Measurements from ENCODE around the gene DNM1. TPM values are rescaled to one million over a fixed set of nuclear protein-coding genes. Genes with fewer than 3 reads are reported as not detected.

Gene DNM1
- total RNA-seq, 1 experiment from 2014 or later: 5.0 TPM

DNA sequence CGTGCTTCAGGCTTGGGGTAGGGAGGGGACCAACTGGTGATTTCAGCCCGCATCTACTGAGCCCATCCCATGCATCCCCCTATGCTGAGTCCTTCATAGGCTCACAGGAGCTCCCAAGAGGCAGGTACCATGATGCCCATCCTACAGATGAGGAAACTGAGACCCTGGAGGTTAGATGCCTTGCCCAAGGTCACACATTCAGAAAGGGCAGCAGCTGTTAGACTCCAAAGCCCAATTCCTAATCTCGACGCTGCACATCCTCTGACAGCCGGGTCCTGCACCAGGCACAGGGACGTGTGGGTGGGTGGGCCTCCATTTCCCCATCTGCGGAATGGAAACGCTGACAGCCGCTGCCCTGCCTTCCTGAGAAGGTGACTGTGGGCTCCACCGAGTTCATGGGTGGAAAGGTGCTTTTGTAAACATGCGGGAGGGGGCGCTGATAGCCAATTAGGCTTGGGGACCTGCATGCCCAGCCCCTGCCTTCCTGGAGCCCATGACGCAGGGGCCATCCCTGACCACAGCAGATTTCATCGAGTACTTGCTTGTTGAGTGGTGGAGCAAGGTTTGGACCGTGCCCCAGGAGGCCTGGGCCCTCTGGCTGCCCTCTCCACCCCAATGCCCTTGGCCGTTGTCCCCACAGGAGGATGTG lies 2.2 kb downstream of the DNM1 start:
- no peaks in the 10 kb centered on the region for H3K9me3 ChIP-seq (ENCODE audit: low read length)
- H3K36me3 ChIP-seq (ENCODE audit: insufficient read depth, low read length): no peaks in the 10 kb centered on the region
- H3K27me3 ChIP-seq (ENCODE audit: low read length): no peaks in the 10 kb centered on the region
- no peak overlapping the region for H3K4me3 ChIP-seq (ENCODE audit: low read length)
- no peak overlapping the region for H2AFZ ChIP-seq (ENCODE audit: low read length)
- H3K27ac ChIP-seq (ENCODE audit: low read length): no peak overlapping the region
- peaks cover 9% of the 10 kb centered on the region for H3K4me1 ChIP-seq (ENCODE audit: low read length)
- H3K4me2 ChIP-seq (ENCODE audit: low read depth, low read length, poor library complexity, severe bottlenecking): no peak overlapping the region
- no peak overlapping the region for H3K9ac ChIP-seq (ENCODE audit: low read length)
- H4K20me1 ChIP-seq (ENCODE audit: insufficient read depth, low read depth, low read length): no peaks in the 10 kb centered on the region
- no peak for DNase-seq
- no peaks in the 10 kb centered on the region for H3K9me2 ChIP-seq (replicated peaks; ENCODE audit: insufficient read depth, low read length)
- H3K79me2 ChIP-seq (ENCODE audit: low read length): no peaks in the 10 kb centered on the region

DNA sequence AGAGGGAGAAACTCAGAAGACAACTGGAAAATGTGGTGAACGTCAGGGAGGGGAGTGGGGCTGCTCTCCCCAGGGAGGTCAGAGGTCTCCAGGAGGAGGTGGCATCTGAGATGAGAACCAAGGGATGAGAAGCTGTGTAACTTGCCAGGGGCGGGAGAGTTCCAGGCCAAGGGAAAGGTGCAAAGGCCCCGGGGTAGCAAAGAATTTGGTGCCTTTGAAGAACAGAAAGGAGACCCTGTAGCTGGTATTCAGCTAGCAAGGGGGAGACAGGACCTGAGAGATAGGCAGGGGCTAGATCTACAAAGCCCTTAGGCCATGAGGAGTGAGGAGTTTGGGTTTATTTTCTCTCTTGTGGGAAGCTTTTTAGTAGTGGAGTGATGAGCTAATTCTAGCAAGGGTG lies 3.3 kb downstream of the DNM1 start:
- H3K9me2 ChIP-seq (replicated peaks; ENCODE audit: insufficient read depth, low read length): no peaks in the 10 kb centered on the region
- no peak overlapping the region for H3K4me2 ChIP-seq (ENCODE audit: low read depth, low read length, poor library complexity, severe bottlenecking)
- no peaks in the 10 kb centered on the region for H4K20me1 ChIP-seq (ENCODE audit: insufficient read depth, low read depth, low read length)
- no peak overlapping the region for H3K27ac ChIP-seq (ENCODE audit: low read length)
- no peak overlapping the region for H2AFZ ChIP-seq (ENCODE audit: low read length)
- H3K4me3 ChIP-seq (ENCODE audit: low read length): no peak overlapping the region
- H3K9ac ChIP-seq (ENCODE audit: low read length): no peak overlapping the region
- no peaks in the 10 kb centered on the region for H3K27me3 ChIP-seq (ENCODE audit: low read length)
- no peaks in the 10 kb centered on the region for H3K36me3 ChIP-seq (ENCODE audit: insufficient read depth, low read length)
- H3K9me3 ChIP-seq (ENCODE audit: low read length): no peaks in the 10 kb centered on the region
- H3K79me2 ChIP-seq (ENCODE audit: low read length): no peaks in the 10 kb centered on the region
- peaks cover 9% of the 10 kb centered on the region for H3K4me1 ChIP-seq (ENCODE audit: low read length)
- no peak for DNase-seq

DNA sequence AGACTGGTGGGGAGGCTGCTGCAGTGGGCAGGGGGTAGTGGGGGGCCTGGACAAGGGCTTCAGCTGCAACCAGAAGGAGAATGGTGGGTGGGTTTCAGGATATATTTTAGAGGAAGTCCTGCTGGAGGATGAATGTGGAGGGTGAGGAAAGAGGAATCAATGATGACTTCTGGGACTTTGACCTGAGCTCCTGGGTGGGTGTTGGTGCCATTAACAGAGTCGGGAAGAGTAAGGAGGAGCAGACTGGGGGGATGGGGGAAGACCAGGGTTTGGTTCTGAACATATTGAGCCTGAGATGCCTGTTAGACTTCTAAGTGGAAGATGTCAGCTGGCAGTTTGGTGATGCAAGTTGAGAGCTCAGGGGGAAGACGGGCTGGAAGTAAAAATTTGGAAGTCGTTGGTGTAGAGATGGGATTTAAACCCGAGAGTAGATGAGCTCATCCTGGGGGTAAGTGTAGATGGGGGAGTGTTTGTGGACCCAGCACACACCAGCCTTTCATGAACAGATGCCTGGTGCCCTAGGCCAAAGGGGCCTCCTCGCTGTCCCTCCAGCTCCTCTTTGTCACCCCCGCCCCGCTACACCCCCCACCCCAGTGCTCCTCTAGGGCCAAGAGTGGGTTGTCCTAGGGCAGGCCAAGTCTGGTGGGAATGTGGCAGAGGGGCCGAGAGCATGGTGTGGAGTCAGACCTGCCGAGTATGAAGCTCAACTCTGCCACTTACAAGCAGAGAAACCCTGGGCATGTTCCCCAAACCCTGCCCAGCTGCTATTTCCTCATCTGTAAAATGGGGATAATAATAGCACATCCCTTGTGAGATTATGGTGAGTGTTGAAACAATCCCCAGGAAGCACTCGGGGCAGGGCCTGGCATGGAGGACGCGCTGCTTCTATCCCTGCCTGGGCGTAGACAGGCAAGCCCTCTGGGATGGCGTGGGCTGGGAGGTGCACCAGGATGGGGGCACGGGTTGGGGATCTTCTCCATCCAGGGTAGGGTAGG lies 4.0 kb downstream of the DNM1 start:
- no peak overlapping the region for H3K9ac ChIP-seq (ENCODE audit: low read length)
- H3K4me3 ChIP-seq (ENCODE audit: low read length): no peak overlapping the region
- no peaks in the 10 kb centered on the region for H3K9me3 ChIP-seq (ENCODE audit: low read length)
- no peaks in the 10 kb centered on the region for H3K9me2 ChIP-seq (replicated peaks; ENCODE audit: insufficient read depth, low read length)
- no peak overlapping the region for H3K4me2 ChIP-seq (ENCODE audit: low read depth, low read length, poor library complexity, severe bottlenecking)
- no peaks in the 10 kb centered on the region for H3K27me3 ChIP-seq (ENCODE audit: low read length)
- H4K20me1 ChIP-seq (ENCODE audit: insufficient read depth, low read depth, low read length): no peaks in the 10 kb centered on the region
- H3K4me1 ChIP-seq (ENCODE audit: low read length): peaks cover 9% of the 10 kb centered on the region
- no peaks in the 10 kb centered on the region for H3K36me3 ChIP-seq (ENCODE audit: insufficient read depth, low read length)
- DNase-seq: no peak
- H3K27ac ChIP-seq (ENCODE audit: low read length): no peak overlapping the region
- no peaks in the 10 kb centered on the region for H3K79me2 ChIP-seq (ENCODE audit: low read length)
- H2AFZ ChIP-seq (ENCODE audit: low read length): no peak overlapping the region

DNA sequence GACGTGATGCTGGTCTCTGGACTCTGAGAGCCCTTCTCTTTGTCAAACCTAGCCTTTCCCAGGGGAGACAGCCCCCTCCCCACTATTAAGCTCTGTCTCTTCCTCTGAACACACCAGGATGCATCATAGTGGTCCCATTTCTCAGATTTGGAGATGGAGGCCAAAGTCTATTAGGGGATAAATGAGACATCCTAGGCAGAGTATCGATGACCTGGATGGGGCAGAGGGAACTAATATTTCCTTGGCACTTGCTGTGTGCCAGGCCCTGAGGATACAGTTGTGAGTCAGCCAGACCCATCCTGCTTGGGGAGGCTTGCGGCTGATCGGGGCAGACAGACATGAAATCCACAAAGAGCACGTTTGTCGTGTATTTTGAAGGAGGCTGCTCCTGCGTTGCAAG lies 5.2 kb downstream of the DNM1 start:
- Histone ChIP-seq H2AFZ (ENCODE audit: low read length) (no peak overlapping the region), H3K27me3 (ENCODE audit: low read length) (no peaks in the 10 kb centered on the region), H3K4me1 (ENCODE audit: low read length) (peaks cover 6% of the 10 kb centered on the region), H3K27ac (ENCODE audit: low read length) (no peak overlapping the region), H3K9me2 (replicated peaks; ENCODE audit: insufficient read depth, low read length) (no peaks in the 10 kb centered on the region), H4K20me1 (ENCODE audit: insufficient read depth, low read depth, low read length) (no peaks in the 10 kb centered on the region), H3K36me3 (ENCODE audit: insufficient read depth, low read length) (no peaks in the 10 kb centered on the region), H3K4me3 (ENCODE audit: low read length) (no peak overlapping the region), H3K9ac (ENCODE audit: low read length) (no peak overlapping the region), H3K79me2 (ENCODE audit: low read length) (no peaks in the 10 kb centered on the region), H3K9me3 (ENCODE audit: low read length) (no peaks in the 10 kb centered on the region), H3K4me2 (ENCODE audit: low read depth, low read length, poor library complexity, severe bottlenecking) (no peak overlapping the region)
- no peak for DNase-seq

DNA sequence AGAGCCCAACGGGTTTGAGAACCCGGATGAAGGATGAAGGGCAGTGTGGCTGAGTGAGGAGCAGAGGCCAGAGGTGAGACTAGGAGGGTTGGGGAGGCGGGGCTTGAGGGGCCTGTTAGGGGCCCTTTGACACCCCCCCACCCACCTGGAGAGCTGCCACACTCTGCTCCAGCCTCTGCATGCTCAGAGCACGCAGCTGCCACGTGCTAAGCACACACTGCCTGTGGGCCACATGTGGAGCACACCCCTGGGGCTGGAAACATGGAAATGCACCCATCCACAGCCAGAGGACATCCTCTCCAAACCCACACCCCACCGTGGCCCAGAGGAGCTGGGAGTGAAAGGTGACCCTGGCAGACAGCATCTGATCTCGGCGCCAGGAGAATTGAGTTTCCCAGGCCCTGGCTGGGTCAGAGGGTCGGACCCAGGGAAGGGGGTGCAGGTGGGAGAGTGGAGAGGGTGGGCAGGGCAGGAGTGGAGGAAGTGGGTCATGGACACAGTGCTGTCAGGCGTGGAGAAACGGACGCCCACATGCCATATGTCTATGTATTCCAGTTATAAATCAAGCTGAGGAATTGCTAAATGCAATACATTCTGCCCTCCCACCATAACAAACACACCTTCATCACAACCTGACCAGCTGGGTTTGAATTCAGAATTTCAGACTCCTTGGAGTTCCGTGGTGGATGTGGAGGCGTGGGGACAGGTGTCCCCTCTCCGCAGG lies 5.9 kb downstream of the DNM1 start:
- Histone ChIP-seq H3K27ac (ENCODE audit: low read length) (no peak overlapping the region), H3K79me2 (ENCODE audit: low read length) (no peaks in the 10 kb centered on the region), H3K4me2 (ENCODE audit: low read depth, low read length, poor library complexity, severe bottlenecking) (no peak overlapping the region), H4K20me1 (ENCODE audit: insufficient read depth, low read depth, low read length) (no peaks in the 10 kb centered on the region), H3K9me3 (ENCODE audit: low read length) (no peaks in the 10 kb centered on the region), H2AFZ (ENCODE audit: low read length) (no peak overlapping the region), H3K9me2 (replicated peaks; ENCODE audit: insufficient read depth, low read length) (no peaks in the 10 kb centered on the region), H3K36me3 (ENCODE audit: insufficient read depth, low read length) (no peaks in the 10 kb centered on the region), H3K4me3 (ENCODE audit: low read length) (no peak overlapping the region), H3K4me1 (ENCODE audit: low read length) (no peaks in the 10 kb centered on the region; the same call in 1 of the 2 replicates), H3K27me3 (ENCODE audit: low read length) (no peaks in the 10 kb centered on the region), H3K9ac (ENCODE audit: low read length) (no peak overlapping the region)
- DNase-seq: no peak

DNA sequence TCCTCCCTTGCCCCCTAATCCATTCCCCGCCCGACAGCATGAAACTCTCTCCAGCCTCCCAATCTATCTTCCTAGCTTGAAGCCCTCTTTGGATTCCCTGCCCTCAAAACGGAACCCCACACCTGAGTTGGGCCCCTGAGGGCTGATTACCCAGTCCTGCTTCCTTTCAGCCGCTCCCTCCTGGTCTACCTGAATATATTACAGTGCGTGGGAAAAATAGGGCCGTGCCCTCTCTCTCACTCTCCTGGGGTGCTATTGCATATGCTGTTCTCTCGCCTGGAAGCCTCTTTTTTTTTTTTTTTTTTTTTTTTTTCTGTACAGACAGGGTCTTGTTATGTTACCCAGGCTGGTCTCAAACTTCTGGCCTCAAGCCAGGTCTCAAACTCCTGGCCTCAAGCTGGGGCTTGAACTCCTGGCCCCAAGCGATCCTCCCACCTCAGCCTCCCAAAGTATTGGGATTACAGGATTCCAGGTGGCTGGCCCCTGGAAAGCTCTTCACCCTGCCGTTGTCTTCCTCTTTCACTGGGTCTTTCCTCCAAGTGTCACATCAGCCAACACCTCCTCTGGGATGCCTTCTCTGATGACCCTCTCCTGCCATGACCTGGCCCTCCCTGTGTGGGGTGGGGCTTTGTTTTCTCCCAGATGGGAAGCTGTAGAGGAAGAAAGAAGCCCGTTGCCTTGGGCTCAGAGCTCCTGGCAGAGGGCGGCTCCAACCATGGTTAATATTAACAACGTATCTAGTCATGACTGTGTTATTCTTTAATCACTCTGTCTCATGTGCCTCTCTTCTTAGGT lies 8.2 kb downstream of the DNM1 start:
- no peak overlapping the region for H3K9ac ChIP-seq (ENCODE audit: low read length)
- no peak overlapping the region for H2AFZ ChIP-seq (ENCODE audit: low read length)
- H4K20me1 ChIP-seq (ENCODE audit: insufficient read depth, low read depth, low read length): no peaks in the 10 kb centered on the region
- H3K4me3 ChIP-seq (ENCODE audit: low read length): no peak overlapping the region
- H3K79me2 ChIP-seq (ENCODE audit: low read length): no peaks in the 10 kb centered on the region
- no peaks in the 10 kb centered on the region for H3K9me2 ChIP-seq (replicated peaks; ENCODE audit: insufficient read depth, low read length)
- no peak overlapping the region for H3K27ac ChIP-seq (ENCODE audit: low read length)
- no peaks in the 10 kb centered on the region for H3K27me3 ChIP-seq (ENCODE audit: low read length)
- no peaks in the 10 kb centered on the region for H3K36me3 ChIP-seq (ENCODE audit: insufficient read depth, low read length)
- H3K4me1 ChIP-seq (ENCODE audit: low read length): no peaks in the 10 kb centered on the region; the same call in 1 of the 2 replicates
- no peaks in the 10 kb centered on the region for H3K9me3 ChIP-seq (ENCODE audit: low read length)
- H3K4me2 ChIP-seq (ENCODE audit: low read depth, low read length, poor library complexity, severe bottlenecking): no peak overlapping the region
- DNase-seq: no peak

DNA sequence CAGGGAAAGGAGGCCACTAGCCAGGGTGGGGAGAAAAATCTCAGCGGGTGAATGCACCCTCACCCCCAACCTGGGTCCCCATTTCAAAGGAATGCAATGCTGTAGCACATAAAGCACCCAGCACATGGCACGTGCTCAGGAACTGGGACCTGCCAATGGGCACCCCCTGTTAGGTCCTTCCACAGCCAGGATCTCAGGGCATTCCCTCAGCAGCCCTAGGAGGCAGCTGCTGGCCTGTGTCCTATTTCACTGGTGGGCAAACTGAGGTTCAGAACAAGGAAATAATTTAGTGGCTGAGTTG lies 8.8 kb downstream of the DNM1 start:
- no peak overlapping the region for H3K4me2 ChIP-seq (ENCODE audit: low read depth, low read length, poor library complexity, severe bottlenecking)

More for the DNA sequence above, 8.8 kb downstream of the DNM1 start:
- Histone ChIP-seq H3K4me1 (ENCODE audit: low read length) (no peaks in the 10 kb centered on the region; the same call in 1 of the 2 replicates), H2AFZ (ENCODE audit: low read length) (no peak overlapping the region), H3K36me3 (ENCODE audit: insufficient read depth, low read length) (no peaks in the 10 kb centered on the region), H4K20me1 (ENCODE audit: insufficient read depth, low read depth, low read length) (no peaks in the 10 kb centered on the region), H3K27ac (ENCODE audit: low read length) (no peak overlapping the region), H3K79me2 (ENCODE audit: low read length) (no peaks in the 10 kb centered on the region), H3K27me3 (ENCODE audit: low read length) (no peaks in the 10 kb centered on the region), H3K9me3 (ENCODE audit: low read length) (no peaks in the 10 kb centered on the region), H3K9me2 (replicated peaks; ENCODE audit: insufficient read depth, low read length) (no peaks in the 10 kb centered on the region), H3K4me3 (ENCODE audit: low read length) (no peak overlapping the region), H3K9ac (ENCODE audit: low read length) (no peak overlapping the region)
- no peak for DNase-seq

Measured in Karpas-422 (cell line).